ENCODE data around the gene MS4A12. TPM values are rescaled to one million over a fixed set of nuclear protein-coding genes. Genes with fewer than 3 reads are reported as not detected.
A peak's percentile ranks its signal among the peaks of the same experiment; 100 is the strongest.

Gene MS4A12
- total RNA-seq, 1 experiment from 2014 or later, result not detected

- TF ChIP-seq, protein P1, sequence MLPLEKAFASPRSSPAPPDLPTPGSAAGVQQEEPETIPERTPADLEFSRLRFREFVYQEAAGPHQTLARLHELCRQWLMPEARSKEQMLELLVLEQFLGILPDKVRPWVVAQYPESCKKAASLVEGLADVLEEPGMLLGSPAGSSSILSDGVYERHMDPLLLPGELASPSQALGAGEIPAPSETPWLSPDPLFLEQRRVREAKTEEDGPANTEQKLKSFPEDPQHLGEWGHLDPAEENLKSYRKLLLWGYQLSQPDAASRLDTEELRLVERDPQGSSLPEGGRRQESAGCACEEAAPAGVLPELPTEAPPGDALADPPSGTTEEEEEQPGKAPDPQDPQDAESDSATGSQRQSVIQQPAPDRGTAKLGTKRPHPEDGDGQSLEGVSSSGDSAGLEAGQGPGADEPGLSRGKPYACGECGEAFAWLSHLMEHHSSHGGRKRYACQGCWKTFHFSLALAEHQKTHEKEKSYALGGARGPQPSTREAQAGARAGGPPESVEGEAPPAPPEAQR (CRISPR knock-in tag; IDR thresholded peaks at IDR 0.05), result no peak
- TF ChIP-seq AFF4 (CRISPR knock-in tag; IDR thresholded peaks at IDR 0.05; ENCODE audit: borderline replicate concordance), result no peak
- no peak for TF ChIP-seq ZMAT4 (CRISPR knock-in tag; IDR thresholded peaks at IDR 0.05)
- TF ChIP-seq E2F4 (CRISPR knock-in tag; IDR thresholded peaks at IDR 0.05; ENCODE audit: borderline replicate concordance, low read depth), result no peak
- no peak for TF ChIP-seq FOXP1 (CRISPR knock-in tag; IDR thresholded peaks at IDR 0.05; ENCODE audit: borderline replicate concordance)
- no peak for TF ChIP-seq ZBTB21 (CRISPR knock-in tag; IDR thresholded peaks at IDR 0.05; ENCODE audit: borderline replicate concordance)
- no peak for TF ChIP-seq ELF4 (CRISPR knock-in tag; IDR thresholded peaks at IDR 0.05; ENCODE audit: low read depth)
- TF ChIP-seq FOXP4 (CRISPR knock-in tag; IDR thresholded peaks at IDR 0.05), result no peak
Observed at GRCh38 chr11:60482361-60482760, 10.2 kb upstream of the MS4A12 start (continued).

DNA sequence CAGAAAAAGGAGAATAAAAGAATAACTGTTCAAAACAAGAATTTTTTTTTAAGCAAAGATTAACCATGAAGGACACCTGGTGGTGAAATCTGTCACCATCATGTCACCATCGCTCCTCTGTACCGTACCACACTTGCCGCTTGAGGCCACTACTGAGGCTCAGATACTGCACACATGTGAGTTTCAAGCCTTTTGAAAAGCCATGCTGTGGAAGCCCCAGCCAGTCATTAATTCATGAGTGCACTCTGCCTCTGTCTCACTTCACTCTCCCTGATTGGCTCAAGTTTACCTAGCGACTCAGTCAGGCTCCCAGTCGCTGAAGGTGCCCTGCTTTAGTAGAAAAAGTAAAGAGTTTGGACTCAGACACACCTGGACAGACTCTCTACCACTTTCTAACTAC is 6.6 kb upstream of the MS4A12 start:
- Mint-ChIP-seq H3K27ac (0 out of 2 replicates have a peak overlapping the region, but pooled peaks have one; percentile 22), H3K9me3 (no peaks in the 10 kb centered on the region), H3K36me3 (no peaks in the 10 kb centered on the region; the same call in 1 of the 2 replicates), H3K27me3 (ENCODE audit: low read depth) (no peaks in the 10 kb centered on the region), H3K4me1 (0 out of 2 replicates have a peak, but pooled peaks cover 3% of the 10 kb centered on the region), H3K4me3 (no peak overlapping the region)
- ChIA-PET POLR2A (no interaction called here), CTCF (interaction anchor here (2.7 kb wide), 1 partner anchor 123 kb away, joined by 15 read pairs; no protein-coding TSS in a partner anchor)
- DNase-seq (ENCODE audit: low spot score) (peak; percentile 57), ATAC-seq (peak; percentile 99)
- TF ChIP-seq, protein P2, sequence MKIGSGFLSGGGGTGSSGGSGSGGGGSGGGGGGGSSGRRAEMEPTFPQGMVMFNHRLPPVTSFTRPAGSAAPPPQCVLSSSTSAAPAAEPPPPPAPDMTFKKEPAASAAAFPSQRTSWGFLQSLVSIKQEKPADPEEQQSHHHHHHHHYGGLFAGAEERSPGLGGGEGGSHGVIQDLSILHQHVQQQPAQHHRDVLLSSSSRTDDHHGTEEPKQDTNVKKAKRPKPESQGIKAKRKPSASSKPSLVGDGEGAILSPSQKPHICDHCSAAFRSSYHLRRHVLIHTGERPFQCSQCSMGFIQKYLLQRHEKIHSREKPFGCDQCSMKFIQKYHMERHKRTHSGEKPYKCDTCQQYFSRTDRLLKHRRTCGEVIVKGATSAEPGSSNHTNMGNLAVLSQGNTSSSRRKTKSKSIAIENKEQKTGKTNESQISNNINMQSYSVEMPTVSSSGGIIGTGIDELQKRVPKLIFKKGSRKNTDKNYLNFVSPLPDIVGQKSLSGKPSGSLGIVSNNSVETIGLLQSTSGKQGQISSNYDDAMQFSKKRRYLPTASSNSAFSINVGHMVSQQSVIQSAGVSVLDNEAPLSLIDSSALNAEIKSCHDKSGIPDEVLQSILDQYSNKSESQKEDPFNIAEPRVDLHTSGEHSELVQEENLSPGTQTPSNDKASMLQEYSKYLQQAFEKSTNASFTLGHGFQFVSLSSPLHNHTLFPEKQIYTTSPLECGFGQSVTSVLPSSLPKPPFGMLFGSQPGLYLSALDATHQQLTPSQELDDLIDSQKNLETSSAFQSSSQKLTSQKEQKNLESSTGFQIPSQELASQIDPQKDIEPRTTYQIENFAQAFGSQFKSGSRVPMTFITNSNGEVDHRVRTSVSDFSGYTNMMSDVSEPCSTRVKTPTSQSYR (CRISPR knock-in tag; IDR thresholded peaks at IDR 0.05), result no peak
- no peak for TF ChIP-seq GABPB1 (CRISPR knock-in tag; IDR thresholded peaks at IDR 0.05)
- TF ChIP-seq ATF3 (CRISPR knock-in tag; conservative IDR thresholded peaks at IDR 0.05), result no peak
- no peak for TF ChIP-seq TEAD4 (CRISPR knock-in tag; IDR thresholded peaks at IDR 0.05)
- TF ChIP-seq, protein P3, sequence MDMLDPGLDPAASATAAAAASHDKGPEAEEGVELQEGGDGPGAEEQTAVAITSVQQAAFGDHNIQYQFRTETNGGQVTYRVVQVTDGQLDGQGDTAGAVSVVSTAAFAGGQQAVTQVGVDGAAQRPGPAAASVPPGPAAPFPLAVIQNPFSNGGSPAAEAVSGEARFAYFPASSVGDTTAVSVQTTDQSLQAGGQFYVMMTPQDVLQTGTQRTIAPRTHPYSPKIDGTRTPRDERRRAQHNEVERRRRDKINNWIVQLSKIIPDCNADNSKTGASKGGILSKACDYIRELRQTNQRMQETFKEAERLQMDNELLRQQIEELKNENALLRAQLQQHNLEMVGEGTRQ (CRISPR knock-in tag; IDR thresholded peaks at IDR 0.05), result no peak
- TF ChIP-seq CDX4 (CRISPR knock-in tag; IDR thresholded peaks at IDR 0.05; ENCODE audit: borderline replicate concordance), result no peak
- TF ChIP-seq, protein P4, sequence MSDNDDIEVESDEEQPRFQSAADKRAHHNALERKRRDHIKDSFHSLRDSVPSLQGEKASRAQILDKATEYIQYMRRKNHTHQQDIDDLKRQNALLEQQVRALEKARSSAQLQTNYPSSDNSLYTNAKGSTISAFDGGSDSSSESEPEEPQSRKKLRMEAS (CRISPR knock-in tag; IDR thresholded peaks at IDR 0.05), result no peak
- TF ChIP-seq, protein P5, sequence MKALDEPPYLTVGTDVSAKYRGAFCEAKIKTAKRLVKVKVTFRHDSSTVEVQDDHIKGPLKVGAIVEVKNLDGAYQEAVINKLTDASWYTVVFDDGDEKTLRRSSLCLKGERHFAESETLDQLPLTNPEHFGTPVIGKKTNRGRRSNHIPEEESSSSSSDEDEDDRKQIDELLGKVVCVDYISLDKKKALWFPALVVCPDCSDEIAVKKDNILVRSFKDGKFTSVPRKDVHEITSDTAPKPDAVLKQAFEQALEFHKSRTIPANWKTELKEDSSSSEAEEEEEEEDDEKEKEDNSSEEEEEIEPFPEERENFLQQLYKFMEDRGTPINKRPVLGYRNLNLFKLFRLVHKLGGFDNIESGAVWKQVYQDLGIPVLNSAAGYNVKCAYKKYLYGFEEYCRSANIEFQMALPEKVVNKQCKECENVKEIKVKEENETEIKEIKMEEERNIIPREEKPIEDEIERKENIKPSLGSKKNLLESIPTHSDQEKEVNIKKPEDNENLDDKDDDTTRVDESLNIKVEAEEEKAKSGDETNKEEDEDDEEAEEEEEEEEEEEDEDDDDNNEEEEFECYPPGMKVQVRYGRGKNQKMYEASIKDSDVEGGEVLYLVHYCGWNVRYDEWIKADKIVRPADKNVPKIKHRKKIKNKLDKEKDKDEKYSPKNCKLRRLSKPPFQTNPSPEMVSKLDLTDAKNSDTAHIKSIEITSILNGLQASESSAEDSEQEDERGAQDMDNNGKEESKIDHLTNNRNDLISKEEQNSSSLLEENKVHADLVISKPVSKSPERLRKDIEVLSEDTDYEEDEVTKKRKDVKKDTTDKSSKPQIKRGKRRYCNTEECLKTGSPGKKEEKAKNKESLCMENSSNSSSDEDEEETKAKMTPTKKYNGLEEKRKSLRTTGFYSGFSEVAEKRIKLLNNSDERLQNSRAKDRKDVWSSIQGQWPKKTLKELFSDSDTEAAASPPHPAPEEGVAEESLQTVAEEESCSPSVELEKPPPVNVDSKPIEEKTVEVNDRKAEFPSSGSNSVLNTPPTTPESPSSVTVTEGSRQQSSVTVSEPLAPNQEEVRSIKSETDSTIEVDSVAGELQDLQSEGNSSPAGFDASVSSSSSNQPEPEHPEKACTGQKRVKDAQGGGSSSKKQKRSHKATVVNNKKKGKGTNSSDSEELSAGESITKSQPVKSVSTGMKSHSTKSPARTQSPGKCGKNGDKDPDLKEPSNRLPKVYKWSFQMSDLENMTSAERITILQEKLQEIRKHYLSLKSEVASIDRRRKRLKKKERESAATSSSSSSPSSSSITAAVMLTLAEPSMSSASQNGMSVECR (CRISPR knock-in tag; IDR thresholded peaks at IDR 0.05; ENCODE audit: borderline replicate concordance), result no peak
